ENCODE results near the gene MUC2.

The MUC2 gene

GRCh38 chr11:1074244-1075221 lies at the start of gene MUC2:
TSS of gene MUC2 (plus strand) at chr11:1074874.
- DNase-seq = no peak

- DNase-seq = no peak
Measured at GRCh38 chr11:1025410-1026162, 49.1 kb upstream of the MUC2 start.

GRCh38 chr11:1026163-1026450 lies 48.6 kb upstream of the MUC2 start:
- no peak for DNase-seq

GRCh38 chr11:1026641-1027482 lies 47.8 kb upstream of the MUC2 start:
- DNase-seq = no peak

GRCh38 chr11:1027483-1028290 lies 47.0 kb upstream of the MUC2 start:
- no peak for DNase-seq

- no peak for DNase-seq
Measured at GRCh38 chr11:1028291-1028540, 46.5 kb upstream of the MUC2 start.

GRCh38 chr11:1028616-1029015 lies 46.1 kb upstream of the MUC2 start:
- no peak for DNase-seq

DNA sequence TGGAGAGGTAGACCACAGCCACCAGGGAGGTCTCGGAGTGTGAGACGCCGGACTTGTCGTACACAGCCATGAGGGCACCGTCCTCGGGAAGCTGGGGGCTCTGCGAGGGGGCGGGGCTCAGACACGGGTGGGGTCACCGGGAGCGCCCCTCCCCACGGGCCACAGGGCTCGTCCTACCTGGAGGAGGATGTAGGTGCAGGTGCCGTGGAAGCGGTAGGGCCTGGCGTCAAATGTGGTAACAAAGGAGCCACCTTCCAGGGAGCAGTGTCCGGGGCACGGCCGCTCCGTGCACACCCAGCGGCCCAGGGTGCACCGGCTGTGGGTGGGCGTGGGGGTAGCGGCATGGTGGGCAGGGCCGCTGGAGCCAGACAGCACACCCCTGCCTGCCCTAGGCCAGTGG lies 45.6 kb upstream of the MUC2 start:
- DNase-seq = no peak

DNA sequence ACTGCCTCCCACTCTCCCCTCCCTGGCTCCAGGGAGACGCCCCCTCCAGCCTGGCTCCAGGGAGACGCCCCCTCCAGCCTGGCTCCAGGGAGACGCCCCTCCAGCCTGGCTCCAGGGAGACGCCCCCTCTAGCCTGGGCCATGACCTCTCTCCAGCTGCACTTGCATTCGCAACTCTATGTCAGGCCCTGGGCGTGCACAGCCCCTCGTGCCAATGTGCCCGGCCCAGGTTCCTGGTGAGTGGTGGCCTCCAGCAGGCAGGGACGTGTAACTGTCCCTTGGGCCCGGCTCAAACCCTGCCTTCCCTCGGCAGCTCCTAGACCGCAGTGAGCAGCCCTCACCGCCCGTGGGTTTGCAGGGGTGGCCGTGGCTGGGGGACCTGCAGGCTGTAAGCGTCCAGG lies 45.0 kb upstream of the MUC2 start:
- no peak for DNase-seq

DNA sequence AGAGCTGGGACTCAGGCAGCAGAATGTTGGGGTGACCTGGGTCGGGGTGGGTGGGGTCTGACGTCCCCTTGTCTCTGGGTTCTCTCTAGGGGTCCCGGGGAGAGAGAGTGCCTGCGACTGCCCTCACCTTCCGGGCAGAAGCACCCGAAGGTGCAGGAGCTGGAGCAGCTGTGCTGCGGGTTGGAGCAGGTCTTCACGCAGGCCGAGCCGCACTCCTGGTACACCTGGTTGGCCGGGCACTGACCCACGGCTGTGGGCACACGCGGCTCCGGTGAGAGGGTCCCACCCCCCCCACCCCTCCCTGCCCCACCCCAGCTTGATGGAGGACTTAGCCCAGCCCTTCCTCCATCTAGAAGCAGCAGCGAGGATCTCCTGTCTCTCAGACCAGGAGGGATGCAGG lies 44.6 kb upstream of the MUC2 start:
- no peak for DNase-seq

DNA sequence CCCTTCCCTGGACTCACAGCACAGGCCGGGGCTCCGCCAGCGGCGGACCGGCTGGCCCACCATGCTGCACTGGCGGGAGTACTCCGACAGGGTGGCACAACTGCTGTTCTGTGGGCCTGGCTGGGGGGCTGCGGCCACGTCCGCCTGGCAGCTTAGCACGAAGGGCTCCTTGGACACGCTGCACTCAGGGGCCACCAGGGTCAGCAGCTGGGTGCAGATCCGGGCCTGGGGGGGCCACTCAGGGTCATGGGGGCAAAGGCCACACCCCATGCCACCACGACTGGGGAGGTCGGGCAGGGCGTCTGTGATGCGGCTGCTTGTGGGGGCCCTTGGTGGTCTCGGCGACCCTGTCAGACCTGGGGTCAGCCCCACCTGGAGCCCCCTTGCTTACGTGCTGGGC lies 44.1 kb upstream of the MUC2 start:
- no peak for DNase-seq

- no peak for DNase-seq
Measured at GRCh38 chr11:1031121-1031899, 43.4 kb upstream of the MUC2 start.

GRCh38 chr11:1032310-1032891 lies 42.3 kb upstream of the MUC2 start:
- no peak for DNase-seq

DNA sequence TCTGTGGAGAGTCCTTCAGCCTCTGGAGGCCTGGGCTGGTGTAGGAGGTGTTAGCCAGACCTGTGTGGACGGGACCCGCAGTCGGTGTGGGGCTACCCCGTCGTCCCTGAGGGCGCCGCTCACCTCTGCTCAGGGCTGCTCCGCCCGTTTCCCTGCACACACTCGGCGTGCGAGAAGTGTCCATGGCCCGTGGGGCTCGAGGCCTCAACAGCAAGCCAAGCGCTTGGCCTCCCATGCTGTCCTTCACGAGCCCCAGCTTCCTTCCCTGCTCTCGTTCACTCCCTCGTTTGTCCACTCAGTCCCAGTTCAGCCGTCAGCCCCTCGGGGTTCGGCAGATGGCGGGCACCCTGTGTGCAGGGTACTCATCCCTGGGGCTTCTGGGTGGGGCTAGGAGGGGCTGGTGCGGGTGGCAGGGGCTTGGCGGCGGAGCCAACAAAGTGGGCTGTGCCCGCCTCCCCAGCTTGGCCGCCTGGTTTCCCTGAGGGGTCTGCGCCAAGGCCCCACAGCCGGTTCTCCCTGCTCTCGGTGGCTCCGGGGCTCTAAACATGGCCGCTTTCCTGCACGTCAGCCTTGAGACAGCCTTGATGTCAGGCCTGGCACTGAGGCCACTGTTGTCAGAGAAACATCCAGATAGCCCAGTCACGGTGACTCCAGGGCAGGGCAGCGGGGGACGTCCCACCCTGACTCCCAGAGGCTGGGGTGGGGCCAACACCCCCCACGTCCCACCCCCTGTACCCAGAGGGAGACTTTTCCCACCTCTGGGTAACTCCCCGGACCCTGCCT lies 41.5 kb upstream of the MUC2 start:
- no peak for DNase-seq

DNA sequence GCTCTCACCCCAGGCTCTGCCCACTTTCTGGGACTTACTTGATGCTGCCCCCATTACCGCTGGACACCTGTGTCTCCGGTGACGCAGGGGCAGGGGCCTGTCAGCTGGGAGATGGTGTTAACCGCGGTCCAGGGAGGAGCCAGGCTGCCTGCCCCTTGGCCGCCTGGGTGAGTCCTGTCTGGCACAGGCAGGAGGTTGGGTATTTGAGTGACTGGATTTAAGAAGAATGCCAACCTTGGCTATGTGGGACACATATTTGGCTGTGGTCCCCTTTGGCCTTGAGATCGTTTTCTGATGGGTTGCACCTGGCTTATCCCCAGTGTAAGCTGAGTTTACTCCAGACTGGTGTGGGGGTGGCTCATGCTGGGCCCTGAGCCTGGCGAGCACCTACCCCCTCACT lies 40.7 kb upstream of the MUC2 start:
- DNase-seq = no peak

- no peak for DNase-seq
Measured at GRCh38 chr11:1034456-1035295, 40.0 kb upstream of the MUC2 start.

GRCh38 chr11:1035577-1036283 lies 38.9 kb upstream of the MUC2 start:
- DNase-seq = no peak

DNA sequence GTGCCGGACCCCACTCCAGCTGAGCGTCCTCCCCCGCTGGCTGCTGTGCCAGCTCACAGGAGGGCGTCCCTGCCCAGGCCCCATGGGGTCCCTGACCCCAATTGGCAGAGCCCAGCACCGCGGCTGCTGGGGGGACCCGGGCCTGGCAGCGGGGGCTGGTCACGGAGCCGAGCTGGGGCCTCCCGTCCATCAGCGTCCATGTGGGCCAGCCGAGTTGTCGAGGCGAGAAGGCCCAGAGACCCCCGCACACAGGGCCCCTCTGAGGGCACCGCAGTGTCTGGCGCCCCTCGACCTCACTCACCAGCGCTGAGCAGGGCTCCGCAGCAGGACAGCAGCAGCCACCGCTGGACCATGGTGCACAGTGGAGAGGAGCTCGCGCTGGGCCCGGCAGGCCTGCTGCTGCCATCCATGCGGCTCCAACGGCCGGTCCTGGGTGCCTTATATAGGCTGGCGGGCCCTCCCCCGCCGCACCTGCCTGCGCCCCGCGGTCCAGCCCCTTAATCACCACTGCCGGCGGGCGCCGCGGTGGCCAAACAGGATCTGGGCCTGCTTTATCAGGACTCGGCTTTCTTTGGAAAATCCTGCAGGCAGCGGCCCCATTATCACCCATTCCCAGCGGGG lies 38.3 kb upstream of the MUC2 start, which contains the start of gene MUC6:
TSS of gene MUC6 (minus strand) at position 416 of the 621 bp plus-strand sequence. CDS start at position 353, 63 bp downstream.
- DNase-seq = no peak
